Stimulated activated CD8-positive, alpha-beta memory T cell treated with anti-CD3 and anti-CD28 coated beads, Interleukin-4, amount 100 ng/mL, for 24 hours (primary cell): ENCODE measurements around the gene FBXL13.
"Not testable (repeated sequence)": the region's sequence is repeated elsewhere in the genome, so short reads cannot be mapped to it uniquely, and the experiment has no call there.

Experiments
- DNase-seq: peaks from one replicate; pipeline ENCODE4 v3.0.0-alpha.2; 2020; ENCODE audit warnings: low read depth

The FBXL13 gene

GRCh38 chr7:102982235-102982634 is 92.4 kb downstream of the FBXL13 start:
- no peak for DNase-seq

GRCh38 chr7:102981451-102981850 is 93.1 kb downstream of the FBXL13 start:
- DNase-seq = no peak

- no peak for DNase-seq
Observed at GRCh38 chr7:102979670-102980069, 94.9 kb downstream of the FBXL13 start.

- DNase-seq = no peak
Observed at GRCh38 chr7:102978284-102978683, 96.3 kb downstream of the FBXL13 start.

- DNase-seq = not testable (repeated sequence)
Observed at GRCh38 chr7:102977586-102977985, 97.0 kb downstream of the FBXL13 start.

- no peak for DNase-seq
Observed at GRCh38 chr7:102976493-102976892, 98.1 kb downstream of the FBXL13 start.

GRCh38 chr7:102975854-102976253 is 98.7 kb downstream of the FBXL13 start:
- DNase-seq = no peak

- no peak for DNase-seq
Observed at GRCh38 chr7:102974366-102975236, 100.0 kb downstream of the FBXL13 start.

GRCh38 chr7:102973096-102973802 is 101.3 kb downstream of the FBXL13 start:
- DNase-seq = no peak

GRCh38 chr7:102967798-102968197 is 106.8 kb downstream of the FBXL13 start:
- DNase-seq = no peak

- DNase-seq = no peak
Observed at GRCh38 chr7:102966465-102966864, 108.1 kb downstream of the FBXL13 start.

- not testable (repeated sequence) for DNase-seq
Observed at GRCh38 chr7:102961993-102962392, 112.6 kb downstream of the FBXL13 start.

- DNase-seq = not testable (repeated sequence)
Observed at GRCh38 chr7:102958004-102958403, 116.6 kb downstream of the FBXL13 start.

- DNase-seq = not testable (repeated sequence)
Observed at GRCh38 chr7:102954359-102954758, 120.2 kb downstream of the FBXL13 start.

GRCh38 chr7:102953406-102953805 is 121.2 kb downstream of the FBXL13 start:
- no peak for DNase-seq

GRCh38 chr7:102951839-102952238 is 122.8 kb downstream of the FBXL13 start:
- no peak for DNase-seq

GRCh38 chr7:102944241-102944640 is 130.4 kb downstream of the FBXL13 start:
- no peak for DNase-seq

GRCh38 chr7:102943423-102944169 is 131.0 kb downstream of the FBXL13 start:
- no peak for DNase-seq

- DNase-seq = no peak
Observed at GRCh38 chr7:102942868-102943267, 131.7 kb downstream of the FBXL13 start.

- no peak for DNase-seq
Observed at GRCh38 chr7:102942181-102942866, 132.3 kb downstream of the FBXL13 start.

- DNase-seq = no peak
Observed at GRCh38 chr7:102938679-102939078, 135.9 kb downstream of the FBXL13 start.
